ENCODE results near the gene LRRFIP1. TPM values are rescaled to one million over a fixed set of nuclear protein-coding genes. Genes with fewer than 3 reads are reported as not detected.

Gene LRRFIP1
- total and polyA plus RNA-seq, 4 donors = 79.7 to 194 (median 94.1) TPM

DNA sequence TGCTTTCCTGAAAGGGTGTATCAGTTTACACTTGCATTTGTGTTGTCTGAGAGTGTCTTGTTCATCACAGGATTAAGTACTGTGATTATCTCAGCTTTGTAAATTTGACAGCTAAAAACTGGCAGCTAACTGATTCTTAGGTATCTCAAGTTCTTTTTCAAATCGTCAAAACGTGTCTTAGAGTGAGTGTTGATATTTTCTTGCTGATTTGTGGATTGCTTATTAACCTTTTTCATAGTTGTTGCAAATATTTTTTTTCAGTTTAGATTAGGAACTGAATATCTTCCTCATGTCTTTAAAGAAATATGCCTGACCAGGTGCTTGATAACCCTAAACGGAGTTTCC lies 41.9 kb downstream of the LRRFIP1 start:
- TF ChIP-seq, protein P1, sequence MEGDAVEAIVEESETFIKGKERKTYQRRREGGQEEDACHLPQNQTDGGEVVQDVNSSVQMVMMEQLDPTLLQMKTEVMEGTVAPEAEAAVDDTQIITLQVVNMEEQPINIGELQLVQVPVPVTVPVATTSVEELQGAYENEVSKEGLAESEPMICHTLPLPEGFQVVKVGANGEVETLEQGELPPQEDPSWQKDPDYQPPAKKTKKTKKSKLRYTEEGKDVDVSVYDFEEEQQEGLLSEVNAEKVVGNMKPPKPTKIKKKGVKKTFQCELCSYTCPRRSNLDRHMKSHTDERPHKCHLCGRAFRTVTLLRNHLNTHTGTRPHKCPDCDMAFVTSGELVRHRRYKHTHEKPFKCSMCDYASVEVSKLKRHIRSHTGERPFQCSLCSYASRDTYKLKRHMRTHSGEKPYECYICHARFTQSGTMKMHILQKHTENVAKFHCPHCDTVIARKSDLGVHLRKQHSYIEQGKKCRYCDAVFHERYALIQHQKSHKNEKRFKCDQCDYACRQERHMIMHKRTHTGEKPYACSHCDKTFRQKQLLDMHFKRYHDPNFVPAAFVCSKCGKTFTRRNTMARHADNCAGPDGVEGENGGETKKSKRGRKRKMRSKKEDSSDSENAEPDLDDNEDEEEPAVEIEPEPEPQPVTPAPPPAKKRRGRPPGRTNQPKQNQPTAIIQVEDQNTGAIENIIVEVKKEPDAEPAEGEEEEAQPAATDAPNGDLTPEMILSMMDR (IDR thresholded peaks at IDR 0.05; ENCODE audit: control extremely low read depth, extremely low read depth) = no peak
- H3K36me3 ChIP-seq (ENCODE audit: control insufficient read depth in 4 of 4, insufficient read depth in 4 of 4, low read length in 4 of 4) = peaks cover 0 to 4% (median 0%) of the 10 kb centered on the region in 4 donors
- no peak overlapping the region for H3K9ac ChIP-seq (ENCODE audit: insufficient read depth in 1 of 2, low read length in 2 of 2)
- peak overlapping the region in 1 of 2 donors; percentile 13 for H3K27ac ChIP-seq (ENCODE audit: low read depth in 1 of 2, low read length in 1 of 2)
- DNase-seq (no peak), ATAC-seq (ENCODE audit: insufficient read depth, low FRiP score) (no peak)
- no peaks in the 10 kb centered on the region for H3K27me3 ChIP-seq (ENCODE audit: control insufficient read depth in 3 of 3, insufficient read depth in 3 of 3, low read length in 2 of 3)
- peaks cover 7 to 47% (median 9%) of the 10 kb centered on the region in 5 donors for H3K4me1 ChIP-seq (ENCODE audit: control insufficient read depth in 5 of 5, insufficient read depth in 5 of 5, low read length in 5 of 5)
- H3K4me3 ChIP-seq = no peak overlapping the region
- 52 to 78% methylated on average over 3 of the region's 3 CpGs for WGBS, 2 donors
- H3K9me3 ChIP-seq (ENCODE audit: control insufficient read depth in 4 of 4, insufficient read depth in 3 of 4, low read length in 3 of 4) = no peaks in the 10 kb centered on the region

DNA sequence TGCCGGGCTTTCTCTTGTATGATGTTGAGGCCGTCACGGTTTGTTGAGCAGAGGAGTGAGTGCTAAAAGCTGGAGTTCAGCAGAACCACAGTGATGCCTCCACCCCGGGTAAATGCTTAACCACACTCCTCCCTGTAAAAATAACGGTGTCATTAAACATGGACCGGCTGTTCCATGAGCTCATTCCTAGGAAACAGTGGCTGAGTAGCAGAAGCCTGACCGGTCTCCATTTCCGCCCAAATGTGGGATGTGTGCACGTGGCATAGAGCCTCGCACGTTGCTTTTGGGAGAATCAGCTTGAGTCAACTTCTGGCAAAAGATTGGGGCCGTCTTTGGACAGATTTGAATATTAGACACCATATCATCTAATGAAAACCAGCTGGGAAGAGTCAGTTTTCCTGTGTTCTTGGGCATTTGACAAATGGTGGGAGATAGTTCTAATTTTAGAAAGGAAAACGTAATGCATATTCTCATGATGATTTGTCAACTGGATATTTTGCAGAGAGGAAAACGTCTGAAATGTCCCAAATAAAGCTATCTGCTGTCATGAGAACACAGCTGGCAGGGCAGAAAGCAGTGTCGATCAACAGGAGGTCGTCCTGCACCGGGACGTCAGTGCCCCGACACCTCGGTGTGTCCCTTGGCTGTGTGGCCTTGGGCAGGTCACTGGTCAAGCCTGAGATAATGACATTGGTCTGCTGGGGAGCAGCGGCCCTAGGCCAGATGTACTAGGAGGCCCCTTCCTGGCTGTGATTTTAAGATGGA lies 42.4 kb downstream of the LRRFIP1 start:
- Histone ChIP-seq H3K4me1 (ENCODE audit: control insufficient read depth in 5 of 5, insufficient read depth in 5 of 5, low read length in 5 of 5) (peaks cover 8 to 50% (median 15%) of the 10 kb centered on the region in 5 donors), H3K4me3 (no peak overlapping the region), H3K9me3 (ENCODE audit: control insufficient read depth in 4 of 4, insufficient read depth in 3 of 4, low read length in 3 of 4) (no peaks in the 10 kb centered on the region), H3K9ac (ENCODE audit: insufficient read depth in 1 of 2, low read length in 2 of 2) (peak overlapping the region in 1 of 2 donors; percentile 16), H3K27ac (ENCODE audit: low read depth in 1 of 2, low read length in 1 of 2) (peak overlapping the region; percentile 36 to 57), H3K36me3 (ENCODE audit: control insufficient read depth in 4 of 4, insufficient read depth in 4 of 4, low read length in 4 of 4) (peaks cover 0 to 4% (median 0%) of the 10 kb centered on the region in 4 donors), H3K27me3 (ENCODE audit: control insufficient read depth in 3 of 3, insufficient read depth in 3 of 3, low read length in 2 of 3) (no peaks in the 10 kb centered on the region)
- TF ChIP-seq, protein P1 (IDR thresholded peaks at IDR 0.05; ENCODE audit: control extremely low read depth, extremely low read depth) = no peak
- ATAC-seq (ENCODE audit: insufficient read depth, low FRiP score) = peak; percentile 16
- DNase-seq = peak; percentile 94 to 100 (median 99)
- WGBS, 2 donors = 63 to 74% methylated on average over 21 of the region's 21 CpGs

- ATAC-seq (ENCODE audit: insufficient read depth, low FRiP score) = no peak
- peaks cover 0 to 4% (median 0%) of the 10 kb centered on the region in 4 donors for H3K36me3 ChIP-seq (ENCODE audit: control insufficient read depth in 4 of 4, insufficient read depth in 4 of 4, low read length in 4 of 4)
- H3K4me3 ChIP-seq = no peak overlapping the region
- TF ChIP-seq, protein P1 (IDR thresholded peaks at IDR 0.05; ENCODE audit: control extremely low read depth, extremely low read depth) = no peak
- H3K27me3 ChIP-seq (ENCODE audit: control insufficient read depth in 3 of 3, insufficient read depth in 3 of 3, low read length in 2 of 3) = no peaks in the 10 kb centered on the region
- no peak overlapping the region for H3K9ac ChIP-seq (ENCODE audit: insufficient read depth in 1 of 2, low read length in 2 of 2)
- H3K4me1 ChIP-seq (ENCODE audit: control insufficient read depth in 5 of 5, insufficient read depth in 5 of 5, low read length in 5 of 5) = peaks cover 9 to 58% (median 21%) of the 10 kb centered on the region in 5 donors
- DNase-seq = peak; percentile 66 to 80 (median 79)
- WGBS, 2 donors = 76 to 86% methylated on average over 14 of the region's 14 CpGs
- H3K27ac ChIP-seq (ENCODE audit: low read depth in 1 of 2, low read length in 1 of 2) = peak overlapping the region in 1 of 2 donors; percentile 36
- H3K9me3 ChIP-seq (ENCODE audit: control insufficient read depth in 4 of 4, insufficient read depth in 3 of 4, low read length in 3 of 4) = no peaks in the 10 kb centered on the region
Measured at GRCh38 chr2:237670641-237671040, 43.3 kb downstream of the LRRFIP1 start.
